Subcutaneous adipose tissue (tissue), 4 donors: ENCODE data around the gene RABAC1. TPM values are rescaled to one million over a fixed set of nuclear protein-coding genes. Genes with fewer than 3 reads are reported as not detected.

Experiments used
- total RNA-seq, 4 donors: library from RNA; depleted of rRNA; stranded (reverse); fragments of >200 nt; gene quantifications; one replicate each; pipeline ENCODE4 v1.1.0, GENCODE V29; 2016
- TF ChIP-seq, protein P1 (sequence below): fragments of 450-650 bp; IDR thresholded peaks from one replicate; pipeline ENCODE4 v1.5.1; 2016; ENCODE audit warnings: low read depth, mild to moderate bottlenecking, control low read depth, antibody characterized with exemption, moderate library complexity

The RABAC1 gene
- total RNA-seq, 4 donors from 2014 or later: 104 to 159 (median 137) TPM

DNA sequence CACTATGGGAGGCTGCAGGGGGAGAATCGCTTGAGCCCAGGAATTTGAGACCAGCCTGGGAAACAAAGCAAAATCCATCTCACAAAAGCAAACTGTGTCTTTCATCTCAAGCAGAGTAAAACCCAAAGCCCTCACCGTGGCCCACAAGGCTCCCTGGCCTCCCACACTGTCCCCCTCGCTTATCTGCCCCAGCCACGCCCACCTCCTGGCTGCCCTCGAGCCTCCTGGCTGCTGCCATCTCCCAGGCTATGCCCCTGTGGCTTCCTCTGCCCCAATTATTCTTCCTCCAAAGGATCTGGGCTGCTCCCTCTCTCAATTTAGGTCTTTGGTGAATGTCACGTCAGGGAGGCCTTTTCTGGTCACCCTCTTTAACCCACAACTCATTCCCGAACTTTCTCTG is 3.6 kb downstream of the RABAC1 start:
- TF ChIP-seq, protein P1, sequence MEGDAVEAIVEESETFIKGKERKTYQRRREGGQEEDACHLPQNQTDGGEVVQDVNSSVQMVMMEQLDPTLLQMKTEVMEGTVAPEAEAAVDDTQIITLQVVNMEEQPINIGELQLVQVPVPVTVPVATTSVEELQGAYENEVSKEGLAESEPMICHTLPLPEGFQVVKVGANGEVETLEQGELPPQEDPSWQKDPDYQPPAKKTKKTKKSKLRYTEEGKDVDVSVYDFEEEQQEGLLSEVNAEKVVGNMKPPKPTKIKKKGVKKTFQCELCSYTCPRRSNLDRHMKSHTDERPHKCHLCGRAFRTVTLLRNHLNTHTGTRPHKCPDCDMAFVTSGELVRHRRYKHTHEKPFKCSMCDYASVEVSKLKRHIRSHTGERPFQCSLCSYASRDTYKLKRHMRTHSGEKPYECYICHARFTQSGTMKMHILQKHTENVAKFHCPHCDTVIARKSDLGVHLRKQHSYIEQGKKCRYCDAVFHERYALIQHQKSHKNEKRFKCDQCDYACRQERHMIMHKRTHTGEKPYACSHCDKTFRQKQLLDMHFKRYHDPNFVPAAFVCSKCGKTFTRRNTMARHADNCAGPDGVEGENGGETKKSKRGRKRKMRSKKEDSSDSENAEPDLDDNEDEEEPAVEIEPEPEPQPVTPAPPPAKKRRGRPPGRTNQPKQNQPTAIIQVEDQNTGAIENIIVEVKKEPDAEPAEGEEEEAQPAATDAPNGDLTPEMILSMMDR: no peak

DNA sequence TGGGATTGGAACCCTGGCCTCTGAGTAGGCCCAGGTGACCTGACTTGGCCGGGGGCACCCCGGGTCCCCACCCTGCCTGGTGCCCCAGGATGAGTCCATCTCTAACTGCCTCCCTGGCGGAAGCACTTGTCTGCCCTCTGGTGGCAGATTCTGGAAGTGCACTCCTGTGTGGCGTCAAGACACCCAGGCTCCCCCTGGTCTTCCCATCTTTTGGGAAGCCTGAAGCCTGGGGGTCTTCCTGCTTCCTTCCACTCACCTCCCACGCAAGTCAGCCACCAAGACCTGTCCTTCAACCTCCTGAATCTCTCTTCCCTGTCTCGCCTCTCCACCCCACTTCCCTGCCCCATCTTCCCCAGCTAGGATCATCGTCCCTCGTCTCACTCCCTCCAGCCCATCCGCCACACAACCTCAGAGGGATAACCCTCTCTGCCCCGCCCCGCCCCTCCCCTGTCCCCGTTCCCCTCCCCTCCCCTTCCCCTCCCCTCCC is 7.4 kb downstream of the RABAC1 start:
- TF ChIP-seq, protein P1: no peak

DNA sequence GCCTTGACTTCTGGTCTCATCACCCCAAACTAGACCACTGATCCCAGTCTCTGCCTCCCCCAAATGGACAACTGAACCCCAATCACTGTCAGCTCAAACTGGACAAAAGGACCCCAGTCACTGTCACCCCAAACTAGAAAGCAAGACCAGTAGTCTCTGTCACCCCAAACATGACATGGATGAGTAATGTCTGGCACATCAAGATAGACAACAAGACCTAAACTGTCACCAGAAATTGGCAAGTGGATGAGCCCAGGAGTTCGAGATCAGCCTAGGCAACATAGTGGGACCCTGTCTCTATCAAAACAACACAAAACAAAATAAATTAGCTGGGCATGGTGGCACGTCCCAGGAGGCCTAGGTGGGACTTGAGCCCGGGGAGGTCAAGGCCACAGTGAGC is 12.0 kb downstream of the RABAC1 start:
- TF ChIP-seq, protein P1: no peak

DNA sequence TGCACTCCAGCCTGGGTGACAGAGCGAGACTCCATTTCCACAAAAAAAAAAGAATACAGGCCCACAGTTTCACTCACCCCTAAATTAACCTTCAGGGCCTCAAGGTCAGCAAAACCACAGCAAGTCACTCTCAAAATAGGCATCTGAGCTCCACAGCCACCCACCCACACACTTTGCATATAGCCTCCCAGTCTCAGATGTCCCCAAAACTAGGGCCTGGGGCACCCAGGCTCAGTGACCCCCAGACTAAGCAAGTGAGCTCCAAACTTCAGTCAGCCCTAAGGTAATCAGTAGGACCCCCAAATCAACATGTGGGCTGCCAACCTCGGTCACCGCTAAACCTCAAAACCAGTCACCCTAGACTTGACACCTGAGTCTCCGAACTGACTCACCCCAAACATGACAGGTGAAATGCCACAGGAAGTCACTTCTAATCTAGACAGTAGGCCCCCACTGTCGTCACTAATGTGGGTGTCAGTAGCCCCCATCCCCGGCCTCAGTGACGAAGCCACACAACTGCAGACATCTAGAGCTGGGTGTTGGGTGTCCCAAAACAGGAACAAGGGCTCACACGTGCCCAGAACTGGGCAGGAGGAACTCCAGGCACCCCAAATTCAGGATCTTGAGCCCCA is 13.9 kb downstream of the RABAC1 start:
- TF ChIP-seq, protein P1: no peak

DNA sequence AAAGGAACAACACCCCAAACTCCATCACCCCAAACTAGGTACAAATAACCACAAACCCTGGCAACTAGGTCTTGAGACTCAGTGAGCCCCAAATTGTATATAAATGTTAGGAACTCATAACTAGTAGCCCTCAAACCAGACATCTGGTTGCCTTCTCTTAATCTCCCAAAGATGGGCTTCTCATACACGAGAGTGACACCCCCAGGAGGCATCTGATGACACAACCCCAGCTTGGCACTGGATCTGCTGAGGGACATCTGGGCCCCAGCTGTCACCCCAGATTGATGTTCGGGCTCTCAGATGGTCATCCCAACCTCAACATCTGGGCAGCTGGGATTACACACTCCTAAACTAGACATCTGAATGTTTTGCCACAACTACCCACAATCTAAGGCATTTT is 14.8 kb downstream of the RABAC1 start:
- TF ChIP-seq, protein P1: no peak

DNA sequence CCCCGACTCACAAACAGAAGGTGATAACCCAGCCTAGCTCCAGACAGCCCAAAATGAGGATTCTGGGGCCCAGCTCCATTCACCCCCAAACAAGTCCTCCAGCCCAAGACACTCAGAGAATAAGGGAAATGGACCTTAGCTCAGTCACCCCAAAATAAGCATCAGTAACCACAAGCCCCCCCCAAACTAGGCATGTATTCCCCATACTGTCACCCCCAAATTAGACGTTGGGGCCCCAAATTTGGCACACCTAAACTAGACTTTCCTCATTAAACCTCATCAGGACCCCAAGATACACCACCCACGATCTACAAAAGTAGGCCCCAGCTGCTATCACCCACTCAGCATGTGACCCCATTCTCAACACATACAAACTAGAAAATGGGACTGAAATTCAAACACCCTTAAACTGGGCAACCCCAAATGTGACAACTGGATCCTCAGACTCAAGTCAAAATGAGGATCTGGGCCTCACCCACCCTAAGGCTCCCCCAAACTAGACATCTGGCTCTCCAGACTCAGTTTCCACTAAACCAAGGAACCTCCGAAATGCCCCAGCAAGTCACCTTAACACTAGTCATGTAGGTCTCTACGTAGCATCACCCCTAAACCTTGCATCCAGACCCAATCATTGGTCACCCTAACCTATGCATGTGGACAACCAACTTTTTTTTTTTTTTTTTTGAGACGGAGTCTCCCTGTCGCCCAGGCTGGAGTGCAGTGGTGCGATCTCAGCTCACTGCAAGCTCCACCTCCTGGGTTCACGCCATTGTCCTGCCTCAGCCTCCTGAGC is 17.5 kb downstream of the RABAC1 start:
- TF ChIP-seq, protein P1: no peak

DNA sequence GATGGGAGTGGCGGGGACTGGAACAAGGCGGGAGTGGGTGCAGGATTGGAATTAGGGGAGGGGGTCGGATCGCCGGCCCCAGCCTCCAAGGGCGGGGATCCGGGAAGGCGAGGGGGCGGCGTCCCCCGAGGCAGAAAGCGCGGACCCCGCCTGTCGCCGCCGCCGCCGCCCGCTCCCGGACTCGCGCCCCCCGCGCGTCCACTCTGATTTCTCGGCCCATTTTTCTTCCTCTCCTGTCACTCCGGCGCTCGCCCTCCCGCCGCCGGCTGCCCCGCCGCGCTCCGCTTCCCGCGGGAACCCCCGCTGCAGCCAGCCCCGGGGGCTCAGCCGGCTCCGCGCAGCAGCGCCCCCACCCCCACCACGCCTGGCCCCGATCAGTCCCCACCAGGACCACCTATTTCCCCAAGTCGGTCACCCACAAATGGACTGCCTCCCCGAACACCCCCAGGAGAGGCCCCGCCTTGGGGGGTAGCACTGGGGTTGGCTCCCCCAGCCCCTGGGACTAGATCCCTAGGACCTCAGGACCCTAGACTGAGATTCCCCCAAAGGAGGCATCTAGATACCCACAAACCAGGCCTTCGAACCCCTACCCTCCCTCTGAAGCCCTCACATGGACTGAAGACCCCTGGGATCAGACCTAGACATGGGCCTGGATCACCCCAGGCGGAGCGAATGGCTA is 18.3 kb downstream of the RABAC1 start:
- TF ChIP-seq, protein P1: no peak
